Tibial nerve (tissue), 4 donors: ENCODE data around the gene SLC66A3. TPM values are rescaled to one million over a fixed set of nuclear protein-coding genes. Genes with fewer than 3 reads are reported as not detected.

Experiments
- DNase-seq, 2 donors: peaks; one replicate each; pipeline ENCODE4 v3.0.0-alpha.2; 2019; ENCODE audit warnings: low spot score in 2 of 2
- H3K27ac ChIP-seq, 4 donors: fragments of 200-600 bp; sonication (generic) in 3 of 4; one replicate each; pipeline ENCODE4 v1.5.1; 2017 to 2019; ENCODE audit warnings: mild to moderate bottlenecking in 1 of 4
- H3K27me3 ChIP-seq, 2 donors: fragments of 200-600 bp; sonication (generic) in 1 of 2; one replicate each; pipeline versions ENCODE4 v1.5.1 to v1.6.0; 2017 to 2019
- H3K36me3 ChIP-seq, 3 donors: fragments of 200-600 bp; sonication (generic); one replicate each; pipeline ENCODE4 v1.5.1; 2018 to 2019
- H3K4me1 ChIP-seq, 4 donors: fragments of 200-600 bp; sonication (generic) in 3 of 4; one replicate each; pipeline ENCODE4 v1.5.1; 2017 to 2019
- H3K4me3 ChIP-seq, 4 donors: fragments of 200-600 bp; sonication (generic) in 3 of 4; one replicate each; pipeline ENCODE4 v1.5.1; 2017 to 2019; ENCODE audit warnings: mild to moderate bottlenecking in 1 of 4, moderate library complexity in 1 of 4
- H3K9me3 ChIP-seq, 4 donors: fragments of 200-600 bp; sonication (generic) in 3 of 4; one replicate each; pipeline ENCODE4 v1.5.1; 2017 to 2019
- EP300 ChIP-seq, 2 donors: sonication (generic); formaldehyde crosslinking; IDR thresholded peaks; one replicate each; pipeline ENCODE4 v1.6.1; 2017; ENCODE audit warnings: antibody characterized with exemption in 2 of 2, mild to moderate bottlenecking in 1 of 2
- POLR2A ChIP-seq, 2 donors: fragments of 450-650 bp; IDR thresholded peaks; one replicate each; pipeline ENCODE4 v1.6.1; 2017; ENCODE audit warnings: antibody characterized with exemption in 2 of 2, mild to moderate bottlenecking in 2 of 2, moderate library complexity in 2 of 2
- WGBS, 2 donors: methylation state at CpG; one replicate each; pipeline ENCODE4 v1.1.5; 2018; 5-methylcytosine and 5-hydroxymethylcytosine counted together
- total RNA-seq, 4 donors: library from RNA; depleted of rRNA; stranded (reverse); fragments of >200 nt; gene quantifications; one replicate each; pipeline ENCODE4 v1.1.0, GENCODE V29; 2016
- TF ChIP-seq, protein P1 (sequence below), 5 experiments: fragments of 200-600 bp in 3 of 5; fragments of 450-650 bp in 2 of 5; sonication (generic) in 3 of 5; IDR thresholded peaks; one replicate each; pipeline ENCODE4 v1.5.1; 2016 to 2019; ENCODE audit warnings: antibody characterized with exemption in 5 of 5, mild to moderate bottlenecking in 3 of 5, moderate library complexity in 2 of 5

The SLC66A3 gene
- total RNA-seq, 4 donors from 2014 or later: 49.8 to 120 (median 112) TPM

GRCh38 chr2:11145350-11145749 is 9.9 kb upstream of the SLC66A3 start:
- no peak overlapping the region for H3K4me3 ChIP-seq
- H3K4me1 ChIP-seq: no peaks in the 10 kb centered on the region
- H3K27ac ChIP-seq: no peak overlapping the region
- TF ChIP-seq POLR2A (IDR thresholded peaks at IDR 0.05): no peak
- TF ChIP-seq, protein P1, sequence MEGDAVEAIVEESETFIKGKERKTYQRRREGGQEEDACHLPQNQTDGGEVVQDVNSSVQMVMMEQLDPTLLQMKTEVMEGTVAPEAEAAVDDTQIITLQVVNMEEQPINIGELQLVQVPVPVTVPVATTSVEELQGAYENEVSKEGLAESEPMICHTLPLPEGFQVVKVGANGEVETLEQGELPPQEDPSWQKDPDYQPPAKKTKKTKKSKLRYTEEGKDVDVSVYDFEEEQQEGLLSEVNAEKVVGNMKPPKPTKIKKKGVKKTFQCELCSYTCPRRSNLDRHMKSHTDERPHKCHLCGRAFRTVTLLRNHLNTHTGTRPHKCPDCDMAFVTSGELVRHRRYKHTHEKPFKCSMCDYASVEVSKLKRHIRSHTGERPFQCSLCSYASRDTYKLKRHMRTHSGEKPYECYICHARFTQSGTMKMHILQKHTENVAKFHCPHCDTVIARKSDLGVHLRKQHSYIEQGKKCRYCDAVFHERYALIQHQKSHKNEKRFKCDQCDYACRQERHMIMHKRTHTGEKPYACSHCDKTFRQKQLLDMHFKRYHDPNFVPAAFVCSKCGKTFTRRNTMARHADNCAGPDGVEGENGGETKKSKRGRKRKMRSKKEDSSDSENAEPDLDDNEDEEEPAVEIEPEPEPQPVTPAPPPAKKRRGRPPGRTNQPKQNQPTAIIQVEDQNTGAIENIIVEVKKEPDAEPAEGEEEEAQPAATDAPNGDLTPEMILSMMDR (IDR thresholded peaks at IDR 0.05): no peak
- no peak for TF ChIP-seq EP300 (IDR thresholded peaks at IDR 0.05)
- no peaks in the 10 kb centered on the region for H3K36me3 ChIP-seq
- H3K27me3 ChIP-seq: peaks cover 0 to 10% of the 10 kb centered on the region in 2 donors
- no peaks in the 10 kb centered on the region for H3K9me3 ChIP-seq
- no peak for DNase-seq
- 83 to 92% methylated on average over 1 of the region's 1 CpG for WGBS, 2 donors

DNA sequence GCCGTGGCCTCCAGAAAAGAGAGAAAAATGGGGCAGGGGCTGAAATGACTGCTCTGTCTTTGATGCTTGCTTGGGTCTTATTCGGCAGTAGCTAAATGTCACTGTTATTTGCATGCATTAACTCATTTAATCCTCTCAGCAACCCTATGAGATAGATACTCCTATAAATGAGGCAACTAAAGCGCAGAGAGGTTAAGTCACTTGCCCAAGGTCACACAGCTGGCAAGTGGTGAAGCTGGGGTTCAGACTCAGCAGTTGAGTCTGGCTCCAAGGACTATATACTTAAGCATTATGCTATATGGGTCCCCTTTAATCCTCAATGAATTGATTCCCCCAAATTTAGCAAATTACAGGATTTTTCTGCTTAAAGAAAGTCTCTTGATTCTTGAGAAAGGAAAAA is 9.2 kb upstream of the SLC66A3 start:
- WGBS, 2 donors: 80 to 87% methylated on average over 3 of the region's 3 CpGs

DNA sequence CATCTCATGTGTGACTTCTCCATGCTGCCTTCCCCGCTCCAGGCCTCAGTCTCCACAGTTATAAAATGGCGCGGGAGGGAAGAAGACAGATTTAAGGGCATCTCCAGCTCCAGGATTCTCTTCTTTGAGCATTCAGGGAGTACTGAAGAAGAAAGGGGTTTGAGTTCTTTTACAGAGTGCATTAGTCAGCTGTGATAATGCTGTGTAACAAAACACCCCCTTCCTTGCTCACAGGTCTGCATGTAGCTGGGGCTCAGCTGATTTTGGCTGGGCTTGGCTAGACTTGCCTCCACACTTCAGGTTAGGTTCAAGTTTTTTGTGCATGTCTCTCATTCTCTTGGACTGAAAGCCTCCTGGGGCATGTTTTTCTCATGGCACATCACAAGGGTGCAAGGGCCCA is 8.0 kb upstream of the SLC66A3 start:
- no peak for DNase-seq
- H3K4me1 ChIP-seq: no peaks in the 10 kb centered on the region
- 31 to 84% methylated on average over 3 of the region's 3 CpGs for WGBS, 2 donors
- TF ChIP-seq EP300 (IDR thresholded peaks at IDR 0.05) (no peak), POLR2A (IDR thresholded peaks at IDR 0.05) (no peak)
- TF ChIP-seq, protein P1 (IDR thresholded peaks at IDR 0.05): no peak
- H3K27ac ChIP-seq: no peak overlapping the region
- H3K27me3 ChIP-seq: peaks cover 0 to 9% of the 10 kb centered on the region in 2 donors
- no peaks in the 10 kb centered on the region for H3K9me3 ChIP-seq
- no peaks in the 10 kb centered on the region for H3K36me3 ChIP-seq
- H3K4me3 ChIP-seq: no peak overlapping the region

More for the DNA sequence above, 9.2 kb upstream of the SLC66A3 start:
- Histone ChIP-seq H3K27me3 (peaks cover 0 to 10% of the 10 kb centered on the region in 2 donors), H3K27ac (no peak overlapping the region), H3K9me3 (no peaks in the 10 kb centered on the region), H3K4me3 (no peak overlapping the region), H3K36me3 (no peaks in the 10 kb centered on the region), H3K4me1 (no peaks in the 10 kb centered on the region)
- DNase-seq: no peak
- TF ChIP-seq, protein P1 (IDR thresholded peaks at IDR 0.05): no peak
- TF ChIP-seq EP300 (IDR thresholded peaks at IDR 0.05) (no peak), POLR2A (IDR thresholded peaks at IDR 0.05) (no peak)

DNA sequence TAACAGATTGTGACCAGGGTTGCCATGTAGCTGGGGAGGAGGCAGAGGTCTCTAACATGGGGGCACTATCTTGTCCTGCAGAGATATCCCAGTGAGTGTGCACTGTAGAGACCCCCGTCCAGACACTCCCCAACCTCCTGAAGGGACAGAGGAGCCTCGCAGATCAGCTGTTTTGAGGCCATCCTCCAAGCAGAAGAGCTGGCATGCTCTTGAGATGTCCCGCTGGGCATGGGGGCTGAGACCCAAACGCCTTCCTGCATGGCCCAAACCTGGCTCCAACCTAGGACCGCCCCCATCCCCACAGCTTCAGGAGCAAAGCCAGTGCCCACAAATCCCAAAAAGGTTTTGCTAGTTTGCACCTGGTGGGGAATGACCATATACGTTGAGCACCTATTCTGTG is 2.7 kb upstream of the SLC66A3 start:
- Histone ChIP-seq H3K9me3 (no peaks in the 10 kb centered on the region), H3K36me3 (no peaks in the 10 kb centered on the region), H3K4me1 (peaks cover 0 to 24% (median 21%) of the 10 kb centered on the region in 4 donors), H3K27ac (no peak overlapping the region), H3K4me3 (no peak overlapping the region), H3K27me3 (no peaks in the 10 kb centered on the region)
- no peak for DNase-seq
- TF ChIP-seq POLR2A (IDR thresholded peaks at IDR 0.05) (no peak), EP300 (IDR thresholded peaks at IDR 0.05) (no peak)
- TF ChIP-seq, protein P1 (IDR thresholded peaks at IDR 0.05): no peak
- WGBS, 2 donors: 90 to 91% methylated on average over 6 of the region's 6 CpGs

GRCh38 chr2:11154016-11154922 is 998 bp upstream of the SLC66A3 start:
- H3K27ac ChIP-seq: peak overlapping the region; percentile 6 to 95 (median 93)
- no peak for TF ChIP-seq EP300 (IDR thresholded peaks at IDR 0.05)
- TF ChIP-seq, protein P1 (IDR thresholded peaks at IDR 0.05): peak in 2 of 5 experiments; percentile 12 to 28
- peak in 1 of 2 donors; percentile 37 for TF ChIP-seq POLR2A (IDR thresholded peaks at IDR 0.05)
- no peaks in the 10 kb centered on the region for H3K9me3 ChIP-seq
- 56 to 58% methylated on average over 34 to 35 of the region's 35 CpGs for WGBS, 2 donors
- H3K36me3 ChIP-seq: no peaks in the 10 kb centered on the region
- peak overlapping the region; percentile 26 to 72 (median 60) for H3K4me3 ChIP-seq
- no peak for DNase-seq
- H3K27me3 ChIP-seq: no peaks in the 10 kb centered on the region
- H3K4me1 ChIP-seq: peaks cover 0 to 28% (median 23%) of the 10 kb centered on the region in 4 donors
